ENCODE results near the gene THSD4. TPM values are rescaled to one million over a fixed set of nuclear protein-coding genes. Genes with fewer than 3 reads are reported as not detected.

Gene THSD4
- total RNA-seq, 2 experiments from 2014 or later, result not detected

- Mint-ChIP-seq H3K9me3 (ENCODE audit: insufficient read depth) (no peaks in the 10 kb centered on the region), H3K4me3 (no peak overlapping the region), H3K27ac (no peak overlapping the region), H3K27me3 (ENCODE audit: low read depth) (peaks cover 5% of the 10 kb centered on the region), H3K36me3 (ENCODE audit: low read depth) (no peaks in the 10 kb centered on the region), H3K4me1 (ENCODE audit: low read depth) (no peaks in the 10 kb centered on the region)
- ATAC-seq (no peak), DNase-seq (no peak)
- ChIA-PET CTCF (no interaction called here), POLR2A (no interaction called here)
Observed at GRCh38 chr15:71494563-71495397, 379.5 kb downstream of the THSD4 start.

GRCh38 chr15:71495398-71495780 lies 380.1 kb downstream of the THSD4 start:
- Mint-ChIP-seq H3K9me3 (ENCODE audit: insufficient read depth) (no peaks in the 10 kb centered on the region), H3K4me1 (ENCODE audit: low read depth) (no peaks in the 10 kb centered on the region), H3K27me3 (ENCODE audit: low read depth) (peaks cover 5% of the 10 kb centered on the region), H3K36me3 (ENCODE audit: low read depth) (no peaks in the 10 kb centered on the region), H3K4me3 (no peak overlapping the region), H3K27ac (no peak overlapping the region)
- ATAC-seq (no peak), DNase-seq (no peak)
- ChIA-PET POLR2A (no interaction called here), CTCF (no interaction called here)

- Mint-ChIP-seq H3K4me3 (no peak overlapping the region), H3K27me3 (ENCODE audit: low read depth) (peaks cover 5% of the 10 kb centered on the region), H3K27ac (no peak overlapping the region), H3K4me1 (ENCODE audit: low read depth) (no peaks in the 10 kb centered on the region), H3K9me3 (ENCODE audit: insufficient read depth) (no peaks in the 10 kb centered on the region), H3K36me3 (ENCODE audit: low read depth) (no peaks in the 10 kb centered on the region)
- CTCF ChIA-PET, result no interaction called here
- DNase-seq, result no peak
- no peak for ATAC-seq
- POLR2A ChIA-PET, result no interaction called here
Observed at GRCh38 chr15:71496336-71496955, 381.2 kb downstream of the THSD4 start.

DNA sequence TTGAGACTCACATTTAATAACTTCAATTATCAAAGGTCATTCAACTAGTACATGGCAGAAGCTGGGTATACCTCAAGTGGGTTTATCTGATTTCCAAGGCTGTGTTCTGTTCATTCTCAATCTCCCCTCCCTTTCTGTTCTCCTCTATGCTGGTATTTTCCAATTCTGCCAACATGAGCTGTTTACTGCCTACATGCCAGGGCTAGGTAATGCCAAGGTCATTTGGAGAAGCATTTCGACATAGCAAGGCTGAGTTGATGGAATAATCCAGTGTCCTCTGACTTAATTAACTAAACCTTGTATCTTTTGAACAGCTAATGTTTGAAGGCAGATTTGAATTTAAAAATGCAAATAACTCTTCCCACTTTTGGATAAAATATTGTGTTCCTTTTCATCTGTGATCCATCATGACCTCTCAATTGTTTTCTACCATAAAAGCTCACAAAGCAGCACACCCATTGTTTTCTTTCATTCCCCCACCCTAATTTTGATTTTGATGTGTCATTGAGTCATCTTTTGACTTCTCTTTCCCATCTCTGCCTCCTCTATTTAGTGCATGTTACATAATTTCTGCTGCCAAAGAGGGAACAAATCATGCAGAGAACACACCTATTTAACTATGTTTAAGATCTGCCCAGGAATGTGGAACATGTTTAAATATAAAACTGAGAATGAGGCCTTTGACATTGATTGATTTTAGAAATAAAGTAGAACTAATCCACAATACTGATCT lies 386.2 kb downstream of the THSD4 start:
- POLR2A ChIA-PET, result no interaction called here
- no peaks in the 10 kb centered on the region for H3K4me1 Mint-ChIP-seq (ENCODE audit: low read depth)
- no peaks in the 10 kb centered on the region for H3K36me3 Mint-ChIP-seq (ENCODE audit: low read depth)
- ATAC-seq (no peak), DNase-seq (no peak)
- CTCF ChIA-PET, result no interaction called here
- H3K27ac Mint-ChIP-seq, result no peak overlapping the region
- peaks cover 11% of the 10 kb centered on the region for H3K27me3 Mint-ChIP-seq (ENCODE audit: low read depth)
- no peaks in the 10 kb centered on the region for H3K9me3 Mint-ChIP-seq (ENCODE audit: insufficient read depth)
- H3K4me3 Mint-ChIP-seq, result no peak overlapping the region

DNA sequence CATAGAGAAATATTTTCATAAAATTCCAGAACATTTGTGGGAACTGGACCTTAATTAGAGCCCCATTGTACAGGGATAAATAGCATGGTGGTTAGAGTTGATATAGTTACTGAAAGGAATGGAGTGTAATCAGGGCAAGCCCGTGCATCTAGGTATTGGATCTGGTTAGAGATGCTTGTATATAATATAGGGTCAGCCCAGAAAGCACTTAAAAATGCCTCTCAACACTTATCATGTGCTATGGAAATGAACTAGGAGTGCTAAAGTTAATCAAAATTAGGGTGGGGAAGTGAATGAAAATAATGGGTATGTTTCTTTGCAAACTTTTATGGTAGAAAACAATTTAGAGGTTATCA lies 386.8 kb downstream of the THSD4 start:
- ChIA-PET CTCF (no interaction called here), POLR2A (no interaction called here)
- DNase-seq (no peak), ATAC-seq (no peak)
- no peaks in the 10 kb centered on the region for H3K9me3 Mint-ChIP-seq (ENCODE audit: insufficient read depth)
- no peaks in the 10 kb centered on the region for H3K36me3 Mint-ChIP-seq (ENCODE audit: low read depth)
- no peak overlapping the region for H3K4me3 Mint-ChIP-seq
- H3K27ac Mint-ChIP-seq, result no peak overlapping the region
- no peaks in the 10 kb centered on the region for H3K4me1 Mint-ChIP-seq (ENCODE audit: low read depth)
- peaks cover 14% of the 10 kb centered on the region for H3K27me3 Mint-ChIP-seq (ENCODE audit: low read depth)

DNA sequence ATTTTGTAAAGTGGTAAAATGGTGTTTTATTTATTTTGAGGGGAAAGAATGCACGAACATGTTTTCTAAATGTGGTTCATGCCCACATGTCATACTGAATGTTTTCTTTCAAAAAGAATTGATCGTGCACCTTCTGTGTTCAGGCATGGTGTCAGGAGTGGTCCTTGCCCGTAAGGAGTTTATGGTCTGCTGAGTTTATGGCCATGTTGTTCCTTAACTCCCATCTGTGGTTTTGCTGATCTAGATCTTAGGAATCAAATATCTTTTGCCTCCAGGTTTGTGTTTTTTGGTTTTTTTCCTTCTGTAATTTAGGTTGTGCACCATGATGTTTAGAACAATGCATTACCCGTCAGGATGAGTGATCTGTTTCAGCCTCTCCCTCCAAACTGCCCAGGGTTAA lies 390.7 kb downstream of the THSD4 start:
- no peak overlapping the region for H3K4me3 Mint-ChIP-seq
- ChIA-PET CTCF (no interaction called here), POLR2A (no interaction called here)
- no peaks in the 10 kb centered on the region for H3K4me1 Mint-ChIP-seq (ENCODE audit: low read depth)
- no peak overlapping the region for H3K27ac Mint-ChIP-seq
- ATAC-seq (no peak), DNase-seq (no peak)
- H3K27me3 Mint-ChIP-seq (ENCODE audit: low read depth), result peaks cover 9% of the 10 kb centered on the region
- H3K36me3 Mint-ChIP-seq (ENCODE audit: low read depth), result no peaks in the 10 kb centered on the region
- H3K9me3 Mint-ChIP-seq (ENCODE audit: insufficient read depth), result no peaks in the 10 kb centered on the region

GRCh38 chr15:71506946-71507345 lies 391.7 kb downstream of the THSD4 start:
- Mint-ChIP-seq H3K9me3 (ENCODE audit: insufficient read depth) (no peaks in the 10 kb centered on the region), H3K27me3 (ENCODE audit: low read depth) (peaks cover 7% of the 10 kb centered on the region), H3K4me3 (no peak overlapping the region), H3K4me1 (ENCODE audit: low read depth) (no peaks in the 10 kb centered on the region), H3K36me3 (ENCODE audit: low read depth) (no peaks in the 10 kb centered on the region), H3K27ac (no peak overlapping the region)
- ChIA-PET POLR2A (no interaction called here), CTCF (no interaction called here)
- ATAC-seq (no peak), DNase-seq (no peak)

DNA sequence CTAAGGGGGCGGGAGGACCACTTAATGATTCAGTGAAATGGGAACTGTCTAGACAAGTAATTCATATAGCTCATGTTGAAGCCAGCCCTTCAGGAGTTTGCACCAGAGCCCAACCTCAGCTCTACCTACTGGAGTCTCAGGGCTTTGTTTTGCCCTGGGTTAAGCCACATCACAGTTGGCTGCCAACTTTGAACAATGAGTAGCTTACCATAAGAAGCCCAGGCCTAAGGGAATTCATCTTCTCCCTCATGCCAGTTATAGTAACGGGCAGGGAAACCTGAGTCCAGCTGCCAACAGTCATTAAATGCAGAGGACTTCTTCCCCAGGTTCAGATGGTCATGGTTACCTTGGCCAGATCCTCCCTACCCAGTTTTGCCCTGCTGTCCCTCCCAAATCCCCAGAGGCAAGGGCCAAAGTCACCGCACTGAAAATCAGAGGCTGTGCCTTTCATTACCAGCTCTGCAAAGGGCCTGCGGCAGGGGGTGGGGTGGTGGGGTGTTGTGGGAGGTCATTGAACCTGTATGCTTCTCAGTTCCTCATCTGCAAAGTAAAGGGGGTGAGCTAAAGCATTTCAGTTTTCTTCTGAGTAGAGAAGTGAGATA lies 392.9 kb downstream of the THSD4 start:
- peaks cover 9% of the 10 kb centered on the region for H3K27me3 Mint-ChIP-seq (ENCODE audit: low read depth)
- no peak overlapping the region for H3K4me3 Mint-ChIP-seq
- no peak for DNase-seq
- H3K4me1 Mint-ChIP-seq (ENCODE audit: low read depth), result no peaks in the 10 kb centered on the region
- POLR2A ChIA-PET, result interaction anchor here (0.6 kb wide), 1 partner anchor 663 kb away, joined by 5 read pairs; no protein-coding TSS in a partner anchor
- H3K27ac Mint-ChIP-seq, result no peak overlapping the region
- no peaks in the 10 kb centered on the region for H3K9me3 Mint-ChIP-seq (ENCODE audit: insufficient read depth)
- H3K36me3 Mint-ChIP-seq (ENCODE audit: low read depth), result no peaks in the 10 kb centered on the region
- CTCF ChIA-PET, result no interaction called here
- ATAC-seq, result no peak

- POLR2A ChIA-PET, result no interaction called here
- Mint-ChIP-seq H3K9me3 (ENCODE audit: insufficient read depth) (no peaks in the 10 kb centered on the region), H3K4me1 (ENCODE audit: low read depth) (no peaks in the 10 kb centered on the region), H3K27ac (no peak overlapping the region), H3K4me3 (no peak overlapping the region), H3K36me3 (ENCODE audit: low read depth) (no peaks in the 10 kb centered on the region), H3K27me3 (ENCODE audit: low read depth) (peaks cover 16% of the 10 kb centered on the region)
- ATAC-seq (no peak), DNase-seq (no peak)
- CTCF ChIA-PET, result no interaction called here
Observed at GRCh38 chr15:71509139-71509538, 393.9 kb downstream of the THSD4 start.

DNA sequence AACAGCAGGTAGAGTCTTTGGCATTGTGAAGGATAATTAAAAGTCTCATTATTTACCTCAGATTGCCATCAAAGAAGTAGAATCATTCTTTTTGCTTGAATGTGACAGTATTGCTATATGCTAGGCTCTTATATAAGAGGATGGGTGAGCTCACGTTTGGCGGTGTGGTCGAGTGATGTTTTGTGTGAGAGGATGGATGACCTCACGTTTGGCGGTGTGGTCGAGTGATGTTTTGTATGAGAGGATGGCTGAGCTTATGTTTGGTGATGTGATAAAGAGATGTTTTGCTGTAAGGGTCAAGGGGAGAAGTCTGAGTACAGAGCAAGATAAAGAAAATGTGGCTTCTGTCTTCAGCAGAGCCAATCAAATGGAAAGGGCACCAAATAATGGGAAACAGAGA lies 395.5 kb downstream of the THSD4 start:
- H3K4me3 Mint-ChIP-seq, result no peak overlapping the region
- H3K27me3 Mint-ChIP-seq (ENCODE audit: low read depth), result peaks cover 16% of the 10 kb centered on the region
- POLR2A ChIA-PET, result no interaction called here
- H3K4me1 Mint-ChIP-seq (ENCODE audit: low read depth), result no peaks in the 10 kb centered on the region
- DNase-seq (no peak), ATAC-seq (no peak)
- CTCF ChIA-PET, result no interaction called here
- no peaks in the 10 kb centered on the region for H3K36me3 Mint-ChIP-seq (ENCODE audit: low read depth)
- H3K27ac Mint-ChIP-seq, result no peak overlapping the region
- no peaks in the 10 kb centered on the region for H3K9me3 Mint-ChIP-seq (ENCODE audit: insufficient read depth)

GRCh38 chr15:71511796-71512681 lies 396.8 kb downstream of the THSD4 start:
- DNase-seq, result no peak
- POLR2A ChIA-PET, result no interaction called here

More at GRCh38 chr15:71511796-71512681, 396.8 kb downstream of the THSD4 start:
- Mint-ChIP-seq H3K36me3 (ENCODE audit: low read depth) (no peaks in the 10 kb centered on the region), H3K4me1 (ENCODE audit: low read depth) (no peaks in the 10 kb centered on the region), H3K27ac (no peak overlapping the region), H3K9me3 (ENCODE audit: insufficient read depth) (no peaks in the 10 kb centered on the region), H3K4me3 (no peak overlapping the region), H3K27me3 (ENCODE audit: low read depth) (peaks cover 11% of the 10 kb centered on the region)
- CTCF ChIA-PET, result no interaction called here
- no peak for ATAC-seq

All from activated CD8-positive, alpha-beta T cell treated with anti-CD3 and anti-CD28 coated beads, Interleukin-2, amount 10 ng/mL, durations not matched to agents 7 days and 5 days (primary cell).